ENCODE measurements around the gene ADGRL3.
"Not testable (repeated sequence)": the region's sequence is repeated elsewhere in the genome, so short reads cannot be mapped to it uniquely, and the experiment has no call there.

ADGRL3 gene

GRCh38 chr4:61509721-61510241, 309.7 kb downstream of the ADGRL3 start:
- H3K9me3 ChIP-seq (ENCODE audit: insufficient read depth, low read depth, low read length); H2AFZ ChIP-seq (ENCODE audit: insufficient read depth, low read length, poor library complexity); H3K23ac ChIP-seq (ENCODE audit: low read length); H3K27me3 ChIP-seq (ENCODE audit: insufficient read depth, low read length); H3K9ac ChIP-seq (ENCODE audit: low read length); H3K18ac ChIP-seq (ENCODE audit: low read length); H3K4ac ChIP-seq (ENCODE audit: low read depth, low read length); H3K14ac ChIP-seq (ENCODE audit: low read length); H4K12ac ChIP-seq (ENCODE audit: low read depth, low read length); H2AK5ac ChIP-seq (ENCODE audit: low read length); H3K79me2 ChIP-seq (ENCODE audit: control insufficient read depth, insufficient read depth, low read length, poor library complexity); H4K8ac ChIP-seq (ENCODE audit: low read depth, low read length); H3K4me2 ChIP-seq (ENCODE audit: low read length); H4K91ac ChIP-seq (ENCODE audit: low read depth, low read length); H2BK120ac ChIP-seq (ENCODE audit: insufficient read depth, low read length, poor library complexity); H3K79me1 ChIP-seq (ENCODE audit: low read length); H2BK5ac ChIP-seq (ENCODE audit: low read depth, low read length, poor library complexity); DNase-seq; H2BK12ac ChIP-seq (ENCODE audit: low read length); H3K4me1 ChIP-seq (ENCODE audit: control insufficient read depth in 1 of 2, insufficient read depth in 2 of 2, low read length in 2 of 2); H3K36me3 ChIP-seq (ENCODE audit: control insufficient read depth in 1 of 2, insufficient read depth in 2 of 2, low read length in 2 of 2); H3K27ac ChIP-seq (ENCODE audit: low read depth, low read length); H3K4me3 ChIP-seq (ENCODE audit: low read depth, low read length): not testable (repeated sequence)
- WGBS (ENCODE audit: extremely low coverage, insufficient coverage, insufficient read length) = no CpG with 5 or more reads among the region's 3 CpGs

DNA sequence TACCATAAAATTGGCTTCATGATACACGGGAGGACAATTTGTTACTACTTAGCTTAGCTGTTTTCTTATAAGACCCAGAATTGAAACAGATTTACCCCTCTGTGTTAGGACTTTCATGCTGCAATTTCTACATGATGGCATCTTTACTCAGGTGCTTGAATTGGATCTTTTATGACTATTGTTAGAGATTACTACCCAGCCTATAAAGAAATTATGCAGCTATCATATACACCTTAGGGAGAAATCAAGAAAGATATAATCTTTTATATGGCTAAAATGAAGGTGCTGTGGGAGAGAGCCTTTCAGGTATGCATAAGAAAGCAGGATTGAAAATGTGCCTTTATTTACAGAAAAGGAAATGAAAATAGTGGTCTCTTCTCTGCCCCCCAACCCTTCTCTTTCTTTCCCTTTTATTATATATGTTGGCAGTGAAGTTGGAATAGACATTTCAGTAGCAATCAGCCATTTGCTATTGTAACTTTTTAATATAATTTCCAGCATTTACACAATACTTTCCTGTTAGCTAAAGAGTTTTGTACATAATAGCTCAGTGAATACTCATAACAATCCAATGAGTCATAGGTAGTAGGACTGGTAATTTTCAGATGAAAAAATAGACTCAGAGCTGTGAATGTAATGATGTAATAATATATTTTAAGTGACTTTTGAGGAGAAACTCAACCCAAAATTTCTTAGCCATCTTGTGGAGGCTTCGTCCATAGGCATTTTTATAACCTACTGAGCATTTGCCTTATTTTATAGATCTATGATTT, 311.8 kb downstream of the ADGRL3 start:
- H2AK5ac ChIP-seq (ENCODE audit: low read length) = no peak overlapping the region
- H2BK12ac ChIP-seq (ENCODE audit: low read length) = no peak overlapping the region
- no peaks in the 10 kb centered on the region for H3K79me1 ChIP-seq (ENCODE audit: low read length)
- no CpG with 5 or more reads among the region's 2 CpGs for WGBS (ENCODE audit: extremely low coverage, insufficient coverage, insufficient read length)
- H3K9ac ChIP-seq (ENCODE audit: low read length) = no peak overlapping the region
- H3K27me3 ChIP-seq (ENCODE audit: insufficient read depth, low read length) = no peaks in the 10 kb centered on the region
- DNase-seq = peak in 1 of 2 donors; percentile 69
- H3K4ac ChIP-seq (ENCODE audit: low read depth, low read length) = no peak overlapping the region
- no peak overlapping the region for H3K4me2 ChIP-seq (ENCODE audit: low read length)
- no peak overlapping the region for H4K8ac ChIP-seq (ENCODE audit: low read depth, low read length)
- H3K27ac ChIP-seq (ENCODE audit: low read depth, low read length) = no peak overlapping the region
- H2BK120ac ChIP-seq (ENCODE audit: insufficient read depth, low read length, poor library complexity) = no peak overlapping the region
- H3K4me3 ChIP-seq (ENCODE audit: low read depth, low read length) = no peak overlapping the region
- H3K4me1 ChIP-seq (ENCODE audit: control insufficient read depth in 1 of 2, insufficient read depth in 2 of 2, low read length in 2 of 2) = no peaks in the 10 kb centered on the region
- no peak overlapping the region for H3K23ac ChIP-seq (ENCODE audit: low read length)
- H3K79me2 ChIP-seq (ENCODE audit: control insufficient read depth, insufficient read depth, low read length, poor library complexity) = no peaks in the 10 kb centered on the region
- no peaks in the 10 kb centered on the region for H3K36me3 ChIP-seq (ENCODE audit: control insufficient read depth in 1 of 2, insufficient read depth in 2 of 2, low read length in 2 of 2)
- no peak overlapping the region for H4K12ac ChIP-seq (ENCODE audit: low read depth, low read length)
- H3K18ac ChIP-seq (ENCODE audit: low read length) = no peak overlapping the region
- no peaks in the 10 kb centered on the region for H3K9me3 ChIP-seq (ENCODE audit: insufficient read depth, low read depth, low read length)
- no peak overlapping the region for H2BK5ac ChIP-seq (ENCODE audit: low read depth, low read length, poor library complexity)
- H2AFZ ChIP-seq (ENCODE audit: insufficient read depth, low read length, poor library complexity) = no peak overlapping the region
- H4K91ac ChIP-seq (ENCODE audit: low read depth, low read length) = no peak overlapping the region
- no peak overlapping the region for H3K14ac ChIP-seq (ENCODE audit: low read length)

DNA sequence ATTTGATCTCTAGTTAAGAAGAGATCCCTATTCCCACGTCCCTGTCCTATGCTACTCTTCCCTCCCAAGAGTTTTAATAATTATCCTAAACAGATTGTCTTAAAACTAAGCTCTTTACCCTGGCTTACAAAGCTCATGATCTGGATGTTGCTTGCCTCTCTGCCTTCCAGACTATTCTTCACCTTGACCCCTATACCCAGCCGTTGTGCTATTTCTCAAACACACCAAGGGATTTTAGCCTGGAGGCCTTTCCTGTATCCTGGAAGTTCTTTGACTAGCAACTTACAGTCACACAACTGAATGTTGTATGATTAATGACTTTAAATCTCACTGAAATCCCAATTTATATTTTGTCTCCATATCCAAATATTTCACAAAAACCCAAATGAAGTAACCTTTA, 314.9 kb downstream of the ADGRL3 start:
- Histone ChIP-seq H3K9me3 (ENCODE audit: insufficient read depth, low read depth, low read length) (no peaks in the 10 kb centered on the region), H4K91ac (ENCODE audit: low read depth, low read length) (no peak overlapping the region), H3K79me1 (ENCODE audit: low read length) (no peaks in the 10 kb centered on the region), H2AK5ac (ENCODE audit: low read length) (no peak overlapping the region), H3K27ac (ENCODE audit: low read depth, low read length) (no peak overlapping the region), H3K79me2 (ENCODE audit: control insufficient read depth, insufficient read depth, low read length, poor library complexity) (no peaks in the 10 kb centered on the region), H2BK5ac (ENCODE audit: low read depth, low read length, poor library complexity) (no peak overlapping the region), H3K4me1 (ENCODE audit: control insufficient read depth in 1 of 2, insufficient read depth in 2 of 2, low read length in 2 of 2) (peaks cover 3 to 5% of the 10 kb centered on the region in 2 experiments), H2AFZ (ENCODE audit: insufficient read depth, low read length, poor library complexity) (no peak overlapping the region), H2BK120ac (ENCODE audit: insufficient read depth, low read length, poor library complexity) (no peak overlapping the region), H3K9ac (ENCODE audit: low read length) (no peak overlapping the region), H4K8ac (ENCODE audit: low read depth, low read length) (no peak overlapping the region), H3K23ac (ENCODE audit: low read length) (no peak overlapping the region), H2BK12ac (ENCODE audit: low read length) (no peak overlapping the region), H3K4ac (ENCODE audit: low read depth, low read length) (no peak overlapping the region), H3K4me3 (ENCODE audit: low read depth, low read length) (no peak overlapping the region), H3K4me2 (ENCODE audit: low read length) (no peak overlapping the region), H3K27me3 (ENCODE audit: insufficient read depth, low read length) (no peaks in the 10 kb centered on the region), H3K36me3 (ENCODE audit: control insufficient read depth in 1 of 2, insufficient read depth in 2 of 2, low read length in 2 of 2) (no peaks in the 10 kb centered on the region), H3K14ac (ENCODE audit: low read length) (no peak overlapping the region), H4K12ac (ENCODE audit: low read depth, low read length) (no peak overlapping the region), H3K18ac (ENCODE audit: low read length) (no peak overlapping the region)
- no CpG with 5 or more reads among the region's 2 CpGs for WGBS (ENCODE audit: extremely low coverage, insufficient coverage, insufficient read length)
- peak; percentile 31 to 67 for DNase-seq

- Histone ChIP-seq H3K79me1 (ENCODE audit: low read length) (peaks cover 3% of the 10 kb centered on the region), H3K23ac (ENCODE audit: low read length) (no peak overlapping the region), H3K79me2 (ENCODE audit: control insufficient read depth, insufficient read depth, low read length, poor library complexity) (no peaks in the 10 kb centered on the region), H2BK120ac (ENCODE audit: insufficient read depth, low read length, poor library complexity) (no peak overlapping the region), H3K4ac (ENCODE audit: low read depth, low read length) (no peak overlapping the region), H3K14ac (ENCODE audit: low read length) (no peak overlapping the region), H3K36me3 (ENCODE audit: control insufficient read depth in 1 of 2, insufficient read depth in 2 of 2, low read length in 2 of 2) (no peaks in the 10 kb centered on the region), H3K27ac (ENCODE audit: low read depth, low read length) (no peak overlapping the region), H2BK12ac (ENCODE audit: low read length) (no peak overlapping the region), H3K9ac (ENCODE audit: low read length) (no peak overlapping the region), H3K4me1 (ENCODE audit: control insufficient read depth in 1 of 2, insufficient read depth in 2 of 2, low read length in 2 of 2) (peaks cover 5% of the 10 kb centered on the region in 2 experiments), H2AFZ (ENCODE audit: insufficient read depth, low read length, poor library complexity) (peak overlapping the region; percentile 59), H2BK5ac (ENCODE audit: low read depth, low read length, poor library complexity) (no peak overlapping the region), H4K12ac (ENCODE audit: low read depth, low read length) (no peak overlapping the region), H3K27me3 (ENCODE audit: insufficient read depth, low read length) (no peaks in the 10 kb centered on the region), H3K4me3 (ENCODE audit: low read depth, low read length) (no peak overlapping the region), H4K91ac (ENCODE audit: low read depth, low read length) (no peak overlapping the region), H2AK5ac (ENCODE audit: low read length) (no peak overlapping the region), H3K4me2 (ENCODE audit: low read length) (peak overlapping the region; percentile 26), H3K9me3 (ENCODE audit: insufficient read depth, low read depth, low read length) (no peaks in the 10 kb centered on the region), H3K18ac (ENCODE audit: low read length) (no peak overlapping the region), H4K8ac (ENCODE audit: low read depth, low read length) (no peak overlapping the region)
- no CpG with 5 or more reads among the region's 20 CpGs for WGBS (ENCODE audit: extremely low coverage, insufficient coverage, insufficient read length)
- peak; percentile 20 to 44 for DNase-seq
Measured at GRCh38 chr4:61517144-61517543, 317.0 kb downstream of the ADGRL3 start.

All from trophoblast cell (in vitro differentiated cells and primary cell).